Fibroblast of pulmonary artery (primary cell): Measurements from ENCODE around the gene RIN3.
A peak's percentile ranks its signal among the peaks of the same experiment; 100 is the strongest.

Experiments used
- DNase-seq: peaks from one replicate; pipeline ENCODE4 v3.0.0-alpha.2; 2010; ENCODE audit warnings: low read depth
- H3K4me3 ChIP-seq: replicated peaks from 2 replicates; pipeline ENCODE4 v1.5.1; 2011; ENCODE audit warnings: low read depth, mild to moderate bottlenecking, control low read depth, low read length, moderate library complexity
- CTCF ChIP-seq: IDR thresholded peaks from 2 replicates; pipeline ENCODE4 v1.5.1; 2011; ENCODE audit warnings: mild to moderate bottlenecking, control low read depth, low read length, inconsistent platforms; ENCODE audit errors: missing control alignments

RIN3 gene

GRCh38 chr14:92549859-92550230 lies 36.3 kb downstream of the RIN3 start:
- no peak overlapping the region for H3K4me3 ChIP-seq
- no peak for TF ChIP-seq CTCF
- DNase-seq: peak; percentile 52

- no peak overlapping the region for H3K4me3 ChIP-seq
- DNase-seq: no peak
- TF ChIP-seq CTCF: no peak
These were observed 37.7 kb downstream of the RIN3 start for GRCh38 chr14:92551044-92551841.

- no peak for TF ChIP-seq CTCF
- no peak overlapping the region for H3K4me3 ChIP-seq
- DNase-seq: no peak
These were observed 38.5 kb downstream of the RIN3 start for GRCh38 chr14:92552066-92552465.

GRCh38 chr14:92553438-92553837 lies 39.9 kb downstream of the RIN3 start:
- peak; percentile 20 for TF ChIP-seq CTCF
- H3K4me3 ChIP-seq: no peak overlapping the region
- DNase-seq: peak; percentile 70

GRCh38 chr14:92555465-92556111 lies 42.0 kb downstream of the RIN3 start:
- no peak for DNase-seq
- no peak overlapping the region for H3K4me3 ChIP-seq
- TF ChIP-seq CTCF: no peak

GRCh38 chr14:92556255-92556741 lies 42.7 kb downstream of the RIN3 start:
- H3K4me3 ChIP-seq: no peak overlapping the region
- no peak for DNase-seq
- TF ChIP-seq CTCF: no peak
